GM23248 (cell line): ENCODE measurements around the gene SEL1L2.

Experiments used
- EZH2 ChIP-seq: fragments of 200-600 bp; sonication (generic); IDR thresholded peaks from 2 replicates; pipeline ENCODE4 v1.6.1; 2018; ENCODE audit warnings: antibody characterized with exemption, mild to moderate bottlenecking; ENCODE audit not compliant: insufficient read depth, poor library complexity, severe bottlenecking
- EZH2phosphoT487 ChIP-seq: fragments of 200-600 bp; sonication (generic); IDR thresholded peaks from 2 replicates; pipeline ENCODE4 v1.6.1; 2018; ENCODE audit warnings: antibody characterized with exemption, moderate library complexity, mild to moderate bottlenecking, low read depth; ENCODE audit not compliant: insufficient read depth

DNA sequence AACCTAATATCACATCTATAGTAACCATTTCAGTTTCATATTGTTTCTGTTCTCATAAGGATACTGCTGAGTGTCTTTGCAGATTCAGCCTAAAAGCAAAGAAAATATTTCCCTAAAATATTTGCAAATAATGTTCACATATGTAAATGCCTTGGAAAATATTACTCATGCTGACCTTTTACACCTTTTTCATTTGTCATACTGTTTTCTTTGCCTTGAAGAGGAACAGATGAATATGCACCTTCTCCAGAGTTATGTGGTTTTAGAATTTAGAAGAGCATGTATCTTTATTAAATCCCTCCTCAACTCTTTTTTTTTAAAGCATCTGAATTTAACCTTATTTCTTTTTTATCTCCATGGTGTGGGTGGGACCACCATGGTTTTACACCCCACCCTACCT is 173.1 kb downstream of the SEL1L2 start:
- TF ChIP-seq EZH2 (no peak), EZH2phosphoT487 (no peak)
